ENCODE results near the gene MICA.

Gene MICA

GRCh38 chr6:31460361-31461025 lies 57.1 kb downstream of the MICA start:
- no peak for DNase-seq (ENCODE audit: low read depth)

- DNase-seq (ENCODE audit: low read depth) = no peak
Observed at GRCh38 chr6:31462026-31462963, 58.9 kb downstream of the MICA start.

GRCh38 chr6:31462964-31463870 lies 59.8 kb downstream of the MICA start:
- peak; percentile 62 for DNase-seq (ENCODE audit: low read depth)

- no peak for DNase-seq (ENCODE audit: low read depth)
Observed at GRCh38 chr6:31464252-31465184, 61.1 kb downstream of the MICA start.

Data from stimulated activated CD8-positive, alpha-beta memory T cell treated with anti-CD3 and anti-CD28 coated beads, Interleukin-15, amount 100 ng/mL, for 24 hours (primary cell).